GM19467 (cell line): ENCODE measurements around the gene RNF17.
"Not testable (repeated sequence)": the region's sequence is repeated elsewhere in the genome, so short reads cannot be mapped to it uniquely, and the experiment has no call there.

Experiments used
- ATAC-seq: cut with Tn5 transposase; IDR thresholded peaks from one replicate; pipeline ENCODE4 v1.9.1; 2021; ENCODE audit warnings: mild to moderate bottlenecking, moderate library complexity; ENCODE audit not compliant: unreplicated experiment

Gene RNF17, protein sequence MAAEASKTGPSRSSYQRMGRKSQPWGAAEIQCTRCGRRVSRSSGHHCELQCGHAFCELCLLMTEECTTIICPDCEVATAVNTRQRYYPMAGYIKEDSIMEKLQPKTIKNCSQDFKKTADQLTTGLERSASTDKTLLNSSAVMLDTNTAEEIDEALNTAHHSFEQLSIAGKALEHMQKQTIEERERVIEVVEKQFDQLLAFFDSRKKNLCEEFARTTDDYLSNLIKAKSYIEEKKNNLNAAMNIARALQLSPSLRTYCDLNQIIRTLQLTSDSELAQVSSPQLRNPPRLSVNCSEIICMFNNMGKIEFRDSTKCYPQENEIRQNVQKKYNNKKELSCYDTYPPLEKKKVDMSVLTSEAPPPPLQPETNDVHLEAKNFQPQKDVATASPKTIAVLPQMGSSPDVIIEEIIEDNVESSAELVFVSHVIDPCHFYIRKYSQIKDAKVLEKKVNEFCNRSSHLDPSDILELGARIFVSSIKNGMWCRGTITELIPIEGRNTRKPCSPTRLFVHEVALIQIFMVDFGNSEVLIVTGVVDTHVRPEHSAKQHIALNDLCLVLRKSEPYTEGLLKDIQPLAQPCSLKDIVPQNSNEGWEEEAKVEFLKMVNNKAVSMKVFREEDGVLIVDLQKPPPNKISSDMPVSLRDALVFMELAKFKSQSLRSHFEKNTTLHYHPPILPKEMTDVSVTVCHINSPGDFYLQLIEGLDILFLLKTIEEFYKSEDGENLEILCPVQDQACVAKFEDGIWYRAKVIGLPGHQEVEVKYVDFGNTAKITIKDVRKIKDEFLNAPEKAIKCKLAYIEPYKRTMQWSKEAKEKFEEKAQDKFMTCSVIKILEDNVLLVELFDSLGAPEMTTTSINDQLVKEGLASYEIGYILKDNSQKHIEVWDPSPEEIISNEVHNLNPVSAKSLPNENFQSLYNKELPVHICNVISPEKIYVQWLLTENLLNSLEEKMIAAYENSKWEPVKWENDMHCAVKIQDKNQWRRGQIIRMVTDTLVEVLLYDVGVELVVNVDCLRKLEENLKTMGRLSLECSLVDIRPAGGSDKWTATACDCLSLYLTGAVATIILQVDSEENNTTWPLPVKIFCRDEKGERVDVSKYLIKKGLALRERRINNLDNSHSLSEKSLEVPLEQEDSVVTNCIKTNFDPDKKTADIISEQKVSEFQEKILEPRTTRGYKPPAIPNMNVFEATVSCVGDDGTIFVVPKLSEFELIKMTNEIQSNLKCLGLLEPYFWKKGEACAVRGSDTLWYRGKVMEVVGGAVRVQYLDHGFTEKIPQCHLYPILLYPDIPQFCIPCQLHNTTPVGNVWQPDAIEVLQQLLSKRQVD (N-terminal part only)

DNA sequence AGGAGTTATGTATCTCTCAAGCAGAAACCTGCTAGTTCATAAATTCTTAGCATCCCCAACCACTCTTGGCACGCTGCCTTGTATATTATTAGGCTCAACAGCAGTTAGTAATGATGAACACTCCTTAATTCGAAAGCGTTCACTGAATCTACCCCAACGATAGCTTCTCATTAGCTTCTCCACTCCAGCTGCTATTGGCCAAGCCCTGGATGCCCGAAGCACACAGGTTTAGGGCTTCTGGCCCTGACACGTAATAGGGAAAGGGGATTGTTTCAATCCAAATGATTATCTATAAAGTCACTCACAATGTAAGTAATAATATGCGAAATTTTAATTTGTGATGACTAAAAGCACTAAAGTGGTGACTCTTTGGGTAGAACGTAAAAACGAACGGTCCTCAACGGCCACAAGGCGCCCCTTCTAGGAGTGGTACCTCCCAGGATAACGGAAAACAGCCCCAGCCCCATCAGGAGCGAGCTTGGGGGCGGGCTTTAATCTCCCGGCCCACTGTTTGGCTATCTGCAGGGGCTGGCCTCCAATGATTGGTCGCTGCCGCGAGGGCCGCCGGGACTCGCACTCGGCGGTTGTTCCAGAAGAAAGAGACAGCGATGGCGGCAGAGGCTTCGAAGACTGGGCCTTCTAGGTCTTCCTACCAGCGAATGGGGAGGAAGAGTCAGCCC lies at the start of gene RNF17:
Gene RNF17, plus strand, starts transcription at position 574 of the 680 bp plus-strand sequence. Its CDS starts 35 bp downstream, at position 609.
- ATAC-seq = no peak

DNA sequence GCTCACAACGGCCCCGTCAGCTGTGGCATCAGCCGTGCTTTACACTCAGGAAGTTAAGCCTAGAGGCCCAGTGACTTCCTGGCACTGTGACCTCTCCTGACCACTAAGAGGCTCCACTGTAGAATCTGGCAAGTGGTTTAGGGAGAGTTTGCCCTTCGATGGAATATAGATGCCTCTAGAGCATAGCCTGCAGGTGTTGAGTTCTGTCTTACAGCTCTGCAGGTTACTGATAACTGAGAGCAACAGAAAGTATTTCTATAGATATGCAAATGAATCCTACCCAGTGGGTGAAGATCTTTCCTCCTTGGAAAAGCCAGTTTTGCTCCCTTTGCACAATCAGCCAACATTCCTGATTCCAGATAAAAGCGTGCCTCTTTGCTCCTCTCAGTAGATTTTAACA lies 48.0 kb upstream of the RNF17 start:
- ATAC-seq = no peak

DNA sequence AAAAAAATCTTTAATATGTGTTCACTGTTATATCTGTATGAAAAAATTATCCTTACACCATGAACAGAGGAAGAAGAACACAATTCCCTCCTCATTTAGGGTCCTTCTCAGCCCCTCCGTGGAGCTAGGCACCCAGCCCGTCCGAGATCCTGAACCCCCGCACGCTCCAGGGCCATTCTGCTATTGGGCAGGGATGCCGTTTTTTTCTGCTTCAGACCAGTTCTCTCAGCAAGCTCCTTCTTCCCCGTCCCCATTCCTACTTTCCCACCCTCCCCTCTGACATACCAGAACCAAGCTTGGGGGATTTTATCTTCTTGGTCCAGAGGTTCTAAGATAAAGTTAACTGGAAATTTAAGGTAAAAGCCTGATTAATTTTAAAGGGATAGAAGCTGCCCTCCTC lies 47.5 kb upstream of the RNF17 start:
- no peak for ATAC-seq

DNA sequence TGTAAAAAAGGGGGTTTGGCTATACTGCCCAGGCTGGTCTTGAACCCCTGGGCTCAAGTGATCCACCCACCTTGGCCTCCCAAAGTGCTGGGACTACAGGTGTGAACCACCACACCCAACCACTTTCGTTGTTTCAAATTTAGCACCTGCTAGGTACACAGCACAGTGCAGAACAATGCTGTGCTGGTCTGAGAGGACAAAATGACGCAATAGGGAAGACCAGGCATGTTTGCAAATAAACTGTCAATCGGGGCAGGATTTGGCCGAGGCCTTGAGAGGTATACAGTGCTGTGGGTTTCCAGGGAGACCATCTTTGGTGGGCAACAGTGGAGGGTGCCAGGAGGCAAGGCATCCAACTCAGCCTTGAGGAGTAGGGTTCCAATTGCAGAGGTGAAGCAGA lies 46.8 kb upstream of the RNF17 start:
- no peak for ATAC-seq

- ATAC-seq = no peak
These were observed 45.6 kb upstream of the RNF17 start for GRCh38 chr13:24718192-24718965.

DNA sequence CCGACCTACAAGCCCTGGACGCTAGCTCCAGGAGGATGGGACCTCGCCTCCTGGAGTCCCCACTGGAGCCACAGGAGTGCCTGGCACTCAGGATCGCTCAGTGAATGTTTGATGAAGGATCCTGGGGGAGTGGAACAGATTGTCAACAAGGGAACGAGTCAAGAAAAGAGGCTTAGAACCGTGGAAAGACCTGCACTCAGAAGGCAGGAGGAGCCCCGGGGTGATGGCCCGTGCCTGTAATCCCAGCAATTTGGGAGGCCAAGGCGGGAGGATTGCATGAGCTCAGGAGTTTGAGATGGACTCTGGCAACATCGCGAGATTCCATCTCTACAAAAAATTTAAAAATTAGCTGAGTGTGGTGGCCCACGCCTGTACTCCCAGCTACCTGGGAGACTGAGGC lies 44.8 kb upstream of the RNF17 start:
- no peak for ATAC-seq

DNA sequence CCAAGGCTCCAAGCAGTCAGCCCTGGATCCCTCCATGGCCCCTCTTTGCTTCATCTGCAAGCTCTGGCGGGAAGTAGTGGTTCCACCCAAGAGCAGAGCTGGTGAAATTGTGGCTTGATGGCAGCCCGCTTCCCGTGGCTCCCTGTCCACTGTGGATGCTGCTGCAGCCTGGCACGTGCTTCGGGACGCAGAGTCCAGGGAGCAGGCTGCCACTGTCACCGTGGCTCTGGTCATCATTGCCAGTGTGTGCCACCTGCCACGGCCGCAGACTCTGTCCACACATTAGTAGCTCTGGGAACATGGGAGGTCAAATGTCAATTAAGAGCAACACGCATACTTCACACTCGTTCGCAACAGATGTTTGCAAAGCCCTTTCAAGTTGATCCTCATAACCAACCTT lies 40.8 kb upstream of the RNF17 start:
- ATAC-seq = no peak

DNA sequence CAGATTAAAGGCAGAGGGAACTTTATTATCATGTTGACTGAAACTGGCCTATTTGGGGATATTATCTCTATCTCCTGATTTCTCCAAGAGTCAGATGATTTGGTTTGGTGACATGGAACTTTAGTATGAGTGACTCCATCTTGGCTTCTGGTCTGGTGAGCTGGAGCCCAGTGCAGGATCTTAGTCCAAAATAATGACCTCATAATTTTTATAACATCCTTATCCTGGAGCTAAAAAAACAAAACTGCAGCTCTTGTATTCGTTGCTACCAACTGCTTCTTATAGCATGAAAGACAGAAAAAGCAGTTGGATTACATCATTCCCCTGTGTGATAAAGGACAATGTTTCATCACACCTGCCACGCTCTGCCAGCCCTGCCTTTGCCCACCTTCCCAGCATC lies 39.3 kb upstream of the RNF17 start:
- no peak for ATAC-seq

DNA sequence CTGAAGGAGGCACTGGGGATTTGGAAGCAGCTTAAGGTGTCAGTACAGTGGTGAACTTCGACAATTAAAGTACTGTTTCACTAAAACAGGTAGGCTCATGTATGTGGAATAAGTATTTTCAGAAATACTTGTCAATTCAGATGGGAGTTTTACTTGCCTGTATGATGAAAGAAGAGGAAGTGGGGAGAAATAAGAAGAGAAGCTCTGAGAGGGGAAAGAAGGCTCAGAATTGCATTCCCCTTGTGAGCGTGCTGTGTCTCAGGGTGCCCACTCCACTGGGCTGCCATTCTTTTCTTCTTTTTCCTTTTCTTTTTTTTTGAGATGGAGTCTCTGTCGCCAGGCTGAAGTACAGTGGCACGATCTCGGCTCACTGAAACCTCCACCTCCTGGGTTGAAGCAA lies 38.6 kb upstream of the RNF17 start:
- no peak for ATAC-seq

GRCh38 chr13:24727731-24728601 lies 36.0 kb upstream of the RNF17 start:
- ATAC-seq = peak; percentile 91

DNA sequence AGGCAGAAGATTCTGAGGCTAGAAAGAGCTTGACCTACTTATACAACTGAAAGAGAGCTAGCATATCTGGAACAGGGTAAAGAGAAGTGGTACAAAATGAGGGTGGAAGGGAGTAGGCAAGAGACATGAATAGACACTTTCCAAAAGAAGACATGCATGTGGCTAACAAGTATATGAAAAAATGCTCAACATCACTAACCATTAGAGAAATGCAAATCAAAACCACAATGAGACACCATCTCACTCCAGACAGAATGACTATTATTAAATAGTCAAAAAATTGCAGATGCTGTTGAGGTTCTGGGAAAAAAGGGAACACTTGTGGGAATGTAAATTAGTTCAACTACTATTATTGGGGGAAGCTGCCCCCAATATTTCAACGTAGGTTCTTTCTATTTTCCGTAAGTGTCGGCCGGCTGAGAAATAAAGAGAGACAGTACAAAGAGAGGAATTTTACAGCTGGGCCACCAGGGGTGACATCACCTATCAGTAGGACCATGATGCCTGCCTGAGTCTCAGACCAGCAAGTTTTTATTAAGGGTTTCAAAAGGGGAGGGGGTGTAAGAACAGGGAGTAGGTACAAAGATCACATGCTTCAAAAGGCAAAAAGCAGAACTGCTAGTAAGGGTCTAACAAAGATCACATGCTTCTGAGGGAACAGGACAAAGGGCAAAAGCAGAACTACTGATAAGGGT lies 32.9 kb upstream of the RNF17 start:
- ATAC-seq = not testable (repeated sequence)

DNA sequence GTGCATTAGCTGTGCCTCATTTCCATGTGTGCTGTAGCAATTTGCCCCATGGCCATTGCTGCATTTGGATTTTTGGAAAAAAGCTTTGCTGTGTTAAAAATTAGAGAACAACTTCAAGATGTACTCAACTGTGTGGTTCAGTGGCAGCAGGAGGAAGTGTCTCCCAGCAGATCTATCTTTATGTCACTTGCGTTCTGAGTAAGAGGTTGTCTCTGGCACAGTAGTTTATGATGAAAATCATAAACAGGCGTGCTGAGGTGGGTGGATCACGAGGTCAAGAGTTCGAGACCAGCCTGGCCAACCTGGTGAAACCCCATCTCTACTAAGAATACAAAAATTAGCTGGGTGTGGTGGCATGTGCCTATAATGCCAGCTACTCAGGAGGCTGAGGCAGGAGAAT lies 29.0 kb upstream of the RNF17 start:
- ATAC-seq = no peak

DNA sequence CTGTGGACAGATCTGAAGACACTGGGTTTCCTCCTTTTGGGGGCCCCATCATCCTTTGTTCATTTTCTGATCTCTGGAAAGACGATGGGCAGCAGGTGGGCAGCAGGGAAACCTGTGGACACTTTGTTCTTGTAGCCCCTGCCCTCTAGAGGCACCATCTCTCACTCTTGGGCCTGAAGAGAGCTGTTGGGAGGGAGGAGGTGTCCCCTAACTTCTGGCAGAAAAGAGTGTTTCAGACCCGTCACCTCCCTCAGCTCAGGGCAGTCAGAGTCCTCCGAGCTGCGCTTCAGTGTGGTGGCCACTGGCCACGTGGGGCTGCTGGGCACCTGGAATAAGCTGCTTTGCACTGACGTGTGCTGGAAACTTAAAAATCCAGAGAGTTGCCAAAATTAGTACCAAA lies 26.9 kb upstream of the RNF17 start:
- ATAC-seq = no peak

- ATAC-seq = no peak
These were observed 25.6 kb upstream of the RNF17 start for GRCh38 chr13:24738366-24738847.

DNA sequence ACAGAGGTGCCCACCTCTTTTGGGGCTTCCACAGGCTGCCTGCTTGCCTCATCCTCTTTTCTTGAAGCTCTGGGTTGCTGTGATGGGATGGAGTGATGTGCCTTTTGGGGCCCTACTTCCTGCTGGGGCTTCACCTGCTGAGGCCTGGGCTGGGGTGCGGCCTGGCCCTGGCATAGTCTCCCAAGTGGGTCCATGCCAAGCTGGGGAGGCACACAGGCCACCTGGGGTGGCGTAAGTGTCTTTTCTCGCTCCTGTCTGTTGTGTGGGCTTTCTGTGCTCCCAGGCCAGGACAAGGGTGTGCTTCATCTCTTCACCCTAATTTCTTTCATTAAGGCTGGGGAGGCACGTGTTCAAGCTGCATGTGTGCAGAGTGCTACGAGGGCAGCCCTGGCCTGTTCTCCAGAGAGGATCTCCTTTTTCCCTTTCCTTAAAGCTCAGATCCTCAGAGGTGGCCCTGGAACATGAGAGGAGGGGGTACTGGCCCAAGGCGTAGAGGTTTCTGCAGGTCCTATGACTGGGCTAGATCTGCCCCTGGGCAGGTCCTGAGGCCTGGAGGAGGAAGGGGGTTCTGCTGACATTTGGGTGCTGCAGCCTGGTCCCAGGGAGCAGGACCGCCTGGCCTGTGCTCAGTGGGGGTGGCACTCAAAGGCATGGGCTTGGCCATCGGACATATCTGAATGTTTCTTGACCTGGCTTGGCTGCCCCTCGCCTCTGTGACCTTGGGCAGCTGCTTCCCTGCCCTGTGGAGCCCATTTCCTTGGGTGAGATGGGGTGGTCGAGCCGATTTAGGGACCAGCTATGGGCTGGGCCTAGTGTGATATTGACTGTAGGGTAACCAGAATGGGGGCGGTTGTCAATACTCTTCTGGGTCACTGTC lies 23.7 kb upstream of the RNF17 start:
- ATAC-seq = no peak

- no peak for ATAC-seq
These were observed 22.8 kb upstream of the RNF17 start for GRCh38 chr13:24741016-24741662.

DNA sequence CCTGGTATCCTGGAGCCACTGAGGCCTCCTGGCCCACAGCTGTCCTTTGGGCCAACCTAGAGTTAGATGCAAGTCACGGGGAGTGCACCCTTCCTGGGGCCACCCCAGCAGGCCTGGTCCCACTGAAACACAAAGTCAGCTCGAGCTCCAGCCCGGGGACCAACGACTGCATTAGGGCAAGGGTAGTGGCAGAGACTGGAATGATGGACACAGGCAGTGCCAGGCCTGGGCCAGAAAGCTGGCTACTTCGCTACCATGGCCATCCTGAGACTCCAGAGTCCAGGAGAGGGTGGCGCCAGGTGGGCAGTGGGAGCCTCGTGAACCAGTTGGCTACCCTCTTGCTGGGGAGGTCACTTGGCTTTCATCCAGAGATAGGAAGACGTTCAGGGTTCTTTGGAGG lies 22.2 kb upstream of the RNF17 start:
- no peak for ATAC-seq
